Measurements from ENCODE around the gene OTOS.

The OTOS gene

GRCh38 chr2:240142256-240142775 is 1.9 kb upstream of the OTOS start:
- CTCF ChIA-PET: interaction anchor here (0.8 to 2.6 kb wide), 3 partner anchors 9 to 82 kb away, joined by 3 to 24 read pairs (median 12); no protein-coding TSS in a partner anchor
- DNase-seq (ENCODE audit: extremely low spot score): no peak
- POLR2A ChIA-PET: no interaction called here
- TF ChIP-seq FOXA1 (IDR thresholded peaks at IDR 0.05) (no peak), L3MBTL2 (conservative IDR thresholded peaks at IDR 0.05) (no peak), ELF4 (IDR thresholded peaks at IDR 0.05) (no peak), NFRKB (IDR thresholded peaks at IDR 0.05) (no peak), BHLHE40 (IDR thresholded peaks at IDR 0.05; ENCODE audit: borderline replicate concordance) (no peak), HDGF (IDR thresholded peaks at IDR 0.05; ENCODE audit: borderline replicate concordance) (no peak), FOXK2 (IDR thresholded peaks at IDR 0.05) (no peak), FOXM1 (IDR thresholded peaks at IDR 0.05; ENCODE audit: borderline replicate concordance) (no peak), CTBP1 (IDR thresholded peaks at IDR 0.05; ENCODE audit: borderline replicate concordance) (no peak), ZNF384 (IDR thresholded peaks at IDR 0.05) (no peak), SP1 (IDR thresholded peaks at IDR 0.05) (no peak), SUZ12 (IDR thresholded peaks at IDR 0.05) (no peak), TARDBP (IDR thresholded peaks at IDR 0.05) (no peak), PKNOX1 (IDR thresholded peaks at IDR 0.05) (no peak)

GRCh38 chr2:240141736-240142135 is 1.3 kb upstream of the OTOS start:
- ChIA-PET CTCF (interaction anchor here (0.8 to 2.6 kb wide), 2 partner anchors 9 to 80 kb away, joined by 3 to 12 read pairs; no protein-coding TSS in a partner anchor), POLR2A (no interaction called here)
- no peak for TF ChIP-seq FOXA1 (IDR thresholded peaks at IDR 0.05)
- TF ChIP-seq FOXK2 (IDR thresholded peaks at IDR 0.05): no peak
- TF ChIP-seq LEF1 (IDR thresholded peaks at IDR 0.05; ENCODE audit: borderline replicate concordance): no peak
- TF ChIP-seq SUZ12 (IDR thresholded peaks at IDR 0.05): no peak
- no peak for TF ChIP-seq FOXM1 (IDR thresholded peaks at IDR 0.05; ENCODE audit: borderline replicate concordance)
- DNase-seq (ENCODE audit: extremely low spot score): no peak

GRCh38 chr2:240140920-240141319 is 462 bp upstream of the OTOS start:
- ChIA-PET CTCF (interaction anchor here (2.6 kb wide), 1 partner anchor 80 kb away, joined by 12 read pairs; no protein-coding TSS in a partner anchor), POLR2A (no interaction called here)
- no peak for TF ChIP-seq ZNF384 (IDR thresholded peaks at IDR 0.05)
- TF ChIP-seq NFRKB (IDR thresholded peaks at IDR 0.05): no peak
- no peak for TF ChIP-seq FOXK2 (IDR thresholded peaks at IDR 0.05)
- no peak for TF ChIP-seq CTBP1 (IDR thresholded peaks at IDR 0.05; ENCODE audit: borderline replicate concordance)
- TF ChIP-seq LEF1 (IDR thresholded peaks at IDR 0.05; ENCODE audit: borderline replicate concordance): no peak
- no peak for TF ChIP-seq TARDBP (IDR thresholded peaks at IDR 0.05)
- TF ChIP-seq SUZ12 (IDR thresholded peaks at IDR 0.05): no peak
- TF ChIP-seq FOXM1 (IDR thresholded peaks at IDR 0.05; ENCODE audit: borderline replicate concordance): no peak
- TF ChIP-seq HDGF (IDR thresholded peaks at IDR 0.05; ENCODE audit: borderline replicate concordance): no peak
- TF ChIP-seq ARNT (IDR thresholded peaks at IDR 0.05): no peak
- TF ChIP-seq SP1 (IDR thresholded peaks at IDR 0.05): no peak
- TF ChIP-seq ELF4 (IDR thresholded peaks at IDR 0.05): no peak
- no peak for TF ChIP-seq L3MBTL2 (conservative IDR thresholded peaks at IDR 0.05)
- DNase-seq (ENCODE audit: extremely low spot score): no peak

- no peak for TF ChIP-seq FOXK2 (IDR thresholded peaks at IDR 0.05)
- TF ChIP-seq ZNF384 (IDR thresholded peaks at IDR 0.05): no peak
- no peak for TF ChIP-seq SP1 (IDR thresholded peaks at IDR 0.05)
- no peak for TF ChIP-seq HDGF (IDR thresholded peaks at IDR 0.05; ENCODE audit: borderline replicate concordance)
- no peak for TF ChIP-seq FOXA1 (IDR thresholded peaks at IDR 0.05)
- TF ChIP-seq SUZ12 (IDR thresholded peaks at IDR 0.05): no peak
- no peak for DNase-seq (ENCODE audit: extremely low spot score)
- ChIA-PET CTCF (interaction anchor here (1.0 to 2.6 kb wide), 2 partner anchors 11 to 79 kb away, joined by 3 to 12 read pairs; no protein-coding TSS in a partner anchor), POLR2A (no interaction called here)
Observed at GRCh38 chr2:240139666-240140393, 628 bp downstream of the OTOS start.

GRCh38 chr2:240139011-240139441 is 1.4 kb downstream of the OTOS start:
- no peak for DNase-seq (ENCODE audit: extremely low spot score)
- no peak for TF ChIP-seq SP1 (IDR thresholded peaks at IDR 0.05)
- TF ChIP-seq ZNF384 (IDR thresholded peaks at IDR 0.05): no peak
- no peak for TF ChIP-seq SUZ12 (IDR thresholded peaks at IDR 0.05)
- no peak for TF ChIP-seq HDGF (IDR thresholded peaks at IDR 0.05; ENCODE audit: borderline replicate concordance)
- no peak for TF ChIP-seq ARNT (IDR thresholded peaks at IDR 0.05)
- no peak for TF ChIP-seq ELF4 (IDR thresholded peaks at IDR 0.05)
- no peak for TF ChIP-seq LEF1 (IDR thresholded peaks at IDR 0.05; ENCODE audit: borderline replicate concordance)
- ChIA-PET CTCF (interaction anchor here (1.0 kb wide), 1 partner anchor 11 kb away, joined by 3 read pairs; no protein-coding TSS in a partner anchor), POLR2A (no interaction called here)

- TF ChIP-seq LEF1 (IDR thresholded peaks at IDR 0.05; ENCODE audit: borderline replicate concordance) (no peak), BHLHE40 (IDR thresholded peaks at IDR 0.05; ENCODE audit: borderline replicate concordance) (no peak), FOXA1 (IDR thresholded peaks at IDR 0.05) (no peak), SUZ12 (IDR thresholded peaks at IDR 0.05) (no peak), CTBP1 (IDR thresholded peaks at IDR 0.05; ENCODE audit: borderline replicate concordance) (no peak), FOXM1 (IDR thresholded peaks at IDR 0.05; ENCODE audit: borderline replicate concordance) (no peak), TARDBP (IDR thresholded peaks at IDR 0.05) (no peak), ARNT (IDR thresholded peaks at IDR 0.05) (no peak), PKNOX1 (IDR thresholded peaks at IDR 0.05) (no peak), SP1 (IDR thresholded peaks at IDR 0.05) (no peak), NFRKB (IDR thresholded peaks at IDR 0.05) (no peak), L3MBTL2 (conservative IDR thresholded peaks at IDR 0.05) (no peak), ZNF384 (IDR thresholded peaks at IDR 0.05) (no peak), FOXK2 (IDR thresholded peaks at IDR 0.05) (no peak), HDGF (IDR thresholded peaks at IDR 0.05; ENCODE audit: borderline replicate concordance) (no peak)
- DNase-seq (ENCODE audit: extremely low spot score): no peak
- CTCF ChIA-PET: no interaction called here
- POLR2A ChIA-PET: no interaction called here
Observed at GRCh38 chr2:240138254-240138984, 2.0 kb downstream of the OTOS start.

Data from HEK293T (cell line).